Measurements from ENCODE around the gene RAB3D.

RAB3D gene

DNA sequence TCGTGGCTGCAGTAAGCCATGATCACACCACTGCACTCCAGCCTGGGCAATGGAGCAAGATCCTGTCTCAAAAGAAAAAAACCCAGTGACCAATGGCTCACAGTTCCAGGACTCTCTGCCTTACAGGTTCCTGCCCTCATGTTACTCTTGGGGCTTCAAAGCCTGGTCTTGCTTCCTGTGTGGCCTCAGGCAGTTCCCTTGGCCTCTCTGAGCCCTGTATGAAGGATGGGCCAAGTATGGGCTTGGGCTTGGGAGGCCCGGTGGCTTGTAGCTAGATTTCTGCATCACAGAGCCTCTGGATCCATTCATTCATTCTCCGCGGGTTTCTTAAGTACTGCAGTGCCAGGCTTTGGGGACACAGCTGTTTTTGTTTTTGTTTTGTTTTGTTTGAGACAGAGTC, 44.3 kb downstream of the RAB3D start:
- FAIRE-seq: no peak

DNA sequence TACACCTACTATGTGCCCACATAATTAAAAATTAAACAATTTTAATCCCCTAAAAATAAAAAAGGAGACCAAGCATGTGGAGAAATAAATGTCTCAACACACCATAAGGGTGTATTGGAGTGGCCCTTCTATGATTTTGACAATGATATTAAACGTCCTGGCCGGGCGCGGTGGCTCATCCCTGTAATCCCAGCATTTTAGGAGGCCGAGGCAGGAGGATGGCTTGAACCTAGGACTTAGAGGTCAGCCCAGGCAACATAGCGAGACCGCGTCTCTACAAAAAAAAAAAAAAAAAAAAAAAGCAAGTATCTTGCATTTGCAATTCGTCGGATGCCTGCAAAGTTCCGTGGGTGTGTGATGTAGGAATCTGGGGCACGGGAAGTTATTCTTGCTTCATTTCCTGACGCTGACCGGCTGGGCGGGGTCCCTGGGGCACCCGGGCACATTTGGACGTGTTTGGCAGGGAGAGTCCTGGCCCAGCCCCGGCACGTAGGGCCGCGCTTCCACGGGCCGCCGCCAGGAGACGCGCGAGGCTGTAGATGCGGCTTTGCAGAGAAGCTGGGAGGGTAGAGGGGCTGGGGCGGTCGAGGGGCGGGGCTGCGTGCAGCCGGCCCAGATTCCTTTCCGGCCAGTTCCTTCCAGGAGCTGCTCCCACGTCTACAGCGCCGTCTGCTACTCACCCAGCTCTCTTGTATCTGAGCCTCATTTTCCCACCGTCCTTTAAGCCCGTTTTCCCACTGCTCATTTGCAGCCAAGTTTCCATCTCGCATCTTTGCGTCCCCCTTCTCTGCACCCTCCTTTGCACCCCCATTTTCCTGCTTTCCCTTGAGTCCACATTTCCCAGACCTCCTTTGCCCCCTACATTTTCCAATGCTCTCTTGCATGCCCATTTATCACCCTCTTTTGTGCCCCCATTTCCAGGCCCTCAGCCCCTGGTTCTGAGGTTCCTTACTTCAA, 45.7 kb downstream of the RAB3D start:
- FAIRE-seq: no peak

- no peak for FAIRE-seq
Observed at GRCh38 chr19:11291991-11292390, 47.5 kb downstream of the RAB3D start.

DNA sequence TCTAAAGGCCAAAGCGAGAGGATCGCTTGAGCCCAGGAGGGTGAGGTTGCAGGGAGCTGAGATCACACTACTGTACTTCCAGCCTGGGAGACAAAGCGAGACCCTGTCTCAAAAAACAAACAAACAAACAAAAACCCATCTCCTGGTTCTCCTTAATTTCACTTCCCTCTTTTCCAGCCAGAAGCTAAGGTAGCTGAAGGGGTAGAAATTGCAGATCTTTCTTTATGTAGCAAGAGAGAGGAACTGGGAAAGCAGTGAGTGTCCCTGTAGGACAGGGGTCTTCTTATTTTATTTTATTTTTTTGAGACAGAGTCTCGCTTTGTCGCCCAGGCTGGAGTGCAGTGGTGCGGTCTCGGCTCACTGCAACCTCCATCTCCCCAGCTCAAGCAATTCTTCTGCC, 48.0 kb downstream of the RAB3D start:
- FAIRE-seq: no peak

DNA sequence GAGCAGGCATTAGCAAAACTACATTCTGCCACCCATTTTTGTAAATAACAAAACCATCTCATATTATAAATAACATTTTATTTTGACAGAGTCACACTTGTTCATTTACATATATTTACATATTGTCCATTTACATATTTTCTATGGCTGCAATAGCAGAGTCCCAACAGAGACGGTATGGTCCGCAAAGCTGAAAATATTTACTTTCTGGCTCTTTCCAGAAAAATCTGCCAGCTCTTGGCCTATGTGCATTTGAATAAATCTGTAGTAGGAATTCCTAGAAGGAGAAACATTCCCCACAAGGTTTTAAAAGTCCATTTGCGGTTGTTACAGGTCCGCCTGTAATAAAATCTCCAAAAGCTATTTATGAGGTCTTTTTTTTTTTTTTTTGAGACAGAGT, 49.2 kb downstream of the RAB3D start:
- no peak for FAIRE-seq

- FAIRE-seq: no peak
Observed at GRCh38 chr19:11288349-11288748, 51.1 kb downstream of the RAB3D start.

DNA sequence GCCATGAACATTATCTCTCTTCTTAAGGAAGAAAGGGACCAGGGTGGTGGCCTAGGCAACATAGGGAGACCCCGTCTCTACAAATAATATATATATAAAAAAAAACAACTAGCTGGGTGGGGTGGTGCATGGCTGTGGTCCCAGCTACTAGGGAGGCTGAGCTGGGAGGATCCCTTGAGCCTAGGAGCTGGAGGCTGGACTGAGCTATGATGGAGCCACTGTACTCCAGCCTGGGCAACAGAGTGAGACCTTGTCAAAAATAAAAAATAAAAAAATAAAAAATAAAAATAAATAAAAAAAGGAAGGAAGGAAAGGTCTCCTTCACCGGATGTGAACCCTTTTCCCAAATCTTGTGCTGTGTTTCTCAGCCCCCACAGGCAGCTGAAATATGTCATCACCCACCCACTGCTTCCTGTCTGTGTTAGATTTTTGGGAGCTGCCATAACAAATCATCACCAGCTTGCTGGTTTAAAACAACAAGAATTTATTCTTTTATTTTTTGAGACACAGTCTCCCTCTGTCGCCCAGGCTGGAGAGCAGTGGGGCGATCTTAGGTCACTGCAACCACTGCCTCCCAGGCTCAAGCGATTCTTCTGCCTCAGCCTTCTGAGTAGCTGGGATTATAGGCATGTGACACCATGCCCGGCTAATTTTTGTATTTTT, 53.0 kb downstream of the RAB3D start:
- FAIRE-seq: no peak

DNA sequence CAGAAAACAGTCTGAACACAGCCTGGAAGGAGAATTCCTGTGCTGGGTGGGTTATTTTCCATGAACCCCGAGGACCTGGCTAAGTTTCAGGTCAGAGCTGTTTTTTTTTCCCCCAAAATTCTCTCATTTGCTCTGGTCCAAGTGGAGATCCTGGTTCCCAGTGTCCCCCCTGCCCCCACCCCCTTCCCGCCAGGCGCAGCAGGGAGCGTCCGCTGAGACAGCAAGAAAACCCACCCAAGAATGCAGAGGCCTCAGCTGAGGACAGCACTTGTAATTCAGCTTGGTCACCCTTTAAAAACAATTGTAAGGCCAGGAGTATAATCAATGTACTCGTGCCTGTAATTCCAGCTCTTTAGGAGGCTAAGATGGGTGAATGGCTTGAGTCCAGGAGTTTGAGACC, 54.9 kb downstream of the RAB3D start:
- no peak for FAIRE-seq

GRCh38 chr19:11281356-11282049, 58.0 kb downstream of the RAB3D start:
- FAIRE-seq: no peak

DNA sequence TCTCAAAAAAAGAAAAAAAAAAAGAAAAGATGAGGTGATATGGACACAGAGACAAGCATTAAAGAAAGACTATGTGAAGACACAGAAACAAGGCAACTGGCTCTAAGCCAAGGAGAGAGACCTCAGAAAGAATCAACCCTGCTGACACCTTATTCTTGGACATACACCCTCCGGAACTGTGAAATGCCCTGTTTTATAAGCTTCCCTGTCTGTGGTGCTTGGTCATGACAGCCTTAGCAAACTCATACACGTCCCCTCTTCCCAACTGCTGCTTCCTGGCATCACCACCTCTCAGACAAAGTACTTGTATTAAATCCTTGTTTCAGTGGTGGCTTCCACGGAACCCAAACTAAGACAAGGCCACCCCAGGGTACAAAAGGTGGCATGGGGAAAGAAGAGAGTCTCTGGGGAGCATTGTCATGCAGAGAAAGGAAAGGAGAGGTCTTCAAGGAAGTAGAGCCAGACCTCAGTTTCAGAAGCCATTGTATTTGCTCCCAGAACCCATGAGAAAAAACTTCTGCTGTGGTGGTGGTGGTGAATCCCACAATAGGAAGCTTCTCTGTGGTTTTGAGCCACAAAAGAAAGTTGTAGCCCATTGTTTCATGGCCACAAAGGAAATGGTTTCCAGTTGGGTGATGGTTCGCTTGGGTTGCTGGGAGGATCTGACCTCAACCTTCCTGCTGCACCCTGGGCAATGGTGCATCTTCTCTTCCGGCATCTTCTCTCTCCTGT, 59.8 kb downstream of the RAB3D start:
- FAIRE-seq: no peak

- FAIRE-seq: no peak
Observed at GRCh38 chr19:11278670-11279069, 60.8 kb downstream of the RAB3D start.

- FAIRE-seq: no peak
Observed at GRCh38 chr19:11274533-11275086, 64.8 kb downstream of the RAB3D start.

GRCh38 chr19:11273989-11274388, 65.5 kb downstream of the RAB3D start:
- no peak for FAIRE-seq

GRCh38 chr19:11273296-11273695, 66.2 kb downstream of the RAB3D start:
- FAIRE-seq: no peak
